Stimulated activated CD4-positive, alpha-beta T cell treated with anti-CD3 and anti-CD28 coated beads, TNF-alpha, amount 100 ng/mL, for 24 hours (primary cell): ENCODE results near the gene KIF5A.

ENCODE experiments used
- DNase-seq, 3 experiments: peaks; one replicate each; pipeline ENCODE4 v3.0.0-alpha.2; 2020; ENCODE audit warnings: low read depth in 3 of 3

The KIF5A gene

DNA sequence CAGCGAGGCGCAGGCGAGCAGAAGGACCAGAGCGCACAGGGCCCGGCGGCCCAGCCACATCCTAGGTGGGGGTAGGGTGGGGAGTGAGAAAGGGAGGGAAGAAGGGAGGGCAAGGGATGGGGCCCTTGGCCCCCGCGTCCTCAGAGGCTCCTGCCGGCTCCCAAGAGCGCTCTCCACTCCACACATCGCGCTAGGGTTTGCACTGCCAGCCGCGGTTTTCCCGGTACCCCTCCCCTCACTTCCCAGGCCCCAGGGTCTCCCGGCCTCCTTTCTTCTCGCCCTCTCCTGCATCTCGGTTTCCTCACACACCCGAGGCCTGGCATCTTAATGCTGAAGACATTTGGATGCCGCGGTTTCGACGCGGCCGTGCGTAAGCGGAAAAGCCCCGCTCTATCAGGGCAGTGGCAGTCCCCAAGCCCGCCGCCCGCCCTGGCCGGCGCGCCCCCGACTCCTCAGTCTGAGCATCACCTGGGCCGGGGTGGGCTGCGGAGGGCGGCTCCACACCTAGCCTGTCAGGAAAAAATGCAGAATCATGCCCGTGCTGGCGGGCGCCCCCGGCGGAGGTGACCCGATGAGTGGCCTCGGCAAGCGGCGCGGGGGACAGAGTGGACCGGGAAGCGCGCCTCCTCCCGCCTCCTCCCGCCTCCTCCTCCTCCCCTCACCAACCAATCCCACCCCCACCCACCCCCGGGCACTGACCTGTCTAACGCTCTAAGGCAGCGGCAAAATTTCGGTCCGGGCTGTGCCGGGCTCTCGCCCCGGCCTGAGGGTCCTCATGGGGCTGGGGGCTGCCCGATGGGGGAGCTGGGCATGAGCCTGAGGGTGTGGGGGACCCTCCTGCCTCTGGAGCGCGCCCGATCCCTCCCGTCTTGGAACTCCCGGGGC, 82.5 kb downstream of the KIF5A start:
- peak in 1 of 3 experiments; percentile 25 for DNase-seq

DNA sequence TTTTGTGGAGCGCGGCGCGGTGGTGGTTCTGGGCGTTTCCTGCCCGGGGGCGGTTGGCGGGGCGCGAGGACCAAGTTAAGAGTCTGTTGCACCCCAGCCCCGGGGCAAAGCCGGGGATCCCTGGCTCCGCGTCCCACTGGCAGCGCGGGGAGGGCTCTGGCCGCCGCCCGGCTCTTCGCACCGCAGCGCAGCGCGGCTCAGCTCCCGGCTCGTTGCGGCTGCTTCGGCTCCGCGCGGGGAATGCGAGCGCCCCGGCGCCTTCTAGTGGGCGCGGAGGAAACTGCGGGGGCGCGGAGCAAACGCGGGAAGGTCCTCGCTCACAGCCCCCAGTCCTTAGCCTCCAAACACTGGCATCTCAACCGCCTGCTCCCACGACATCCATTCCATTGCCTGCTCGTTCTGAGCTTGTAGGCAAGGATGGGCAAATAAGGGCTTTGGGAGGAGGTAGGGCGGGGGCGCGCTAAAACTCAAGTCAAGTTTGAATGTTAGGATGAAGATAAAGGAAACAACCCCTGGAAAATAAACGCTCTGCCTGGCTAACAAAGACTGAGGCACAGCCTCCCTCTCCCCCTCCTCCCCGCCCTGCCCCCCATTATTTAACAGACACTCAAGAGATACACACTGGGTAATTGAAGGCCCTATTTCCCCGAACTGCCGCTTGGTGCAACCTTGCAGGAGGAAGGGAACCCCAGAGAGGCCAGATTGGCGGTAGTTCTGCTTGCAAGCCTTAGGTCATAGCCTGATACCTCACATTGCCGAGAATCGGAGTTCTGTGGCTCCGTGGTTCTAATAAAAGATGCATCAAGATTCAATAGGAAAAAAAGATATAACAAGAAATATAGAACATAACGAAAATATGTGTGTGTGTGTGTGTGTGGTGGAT, 83.4 kb downstream of the KIF5A start, which contains the start of gene B4GALNT1:
Gene B4GALNT1 (minus strand): TSS at position 244 of the 883 bp plus-strand sequence. CDS start 1,069 bp downstream, outside the sequence.
- peak; percentile 40 to 67 (median 41) for DNase-seq
